Loucy (cell line): Measurements from ENCODE around the gene ENTR1.

Source experiments
- CTCF ChIP-seq: fragments of 200-600 bp; sonication (generic); conservative IDR thresholded peaks from 2 replicates; pipeline ENCODE4 v1.5.1; 2014; ENCODE audit warnings: mild to moderate bottlenecking, antibody characterized with exemption, low read length
- EZH2phosphoT487 ChIP-seq: fragments of 200-600 bp; IDR thresholded peaks from 2 replicates; pipeline ENCODE4 v1.6.1; 2018; ENCODE audit warnings: antibody characterized with exemption, mild to moderate bottlenecking, moderate library complexity, borderline replicate concordance

DNA sequence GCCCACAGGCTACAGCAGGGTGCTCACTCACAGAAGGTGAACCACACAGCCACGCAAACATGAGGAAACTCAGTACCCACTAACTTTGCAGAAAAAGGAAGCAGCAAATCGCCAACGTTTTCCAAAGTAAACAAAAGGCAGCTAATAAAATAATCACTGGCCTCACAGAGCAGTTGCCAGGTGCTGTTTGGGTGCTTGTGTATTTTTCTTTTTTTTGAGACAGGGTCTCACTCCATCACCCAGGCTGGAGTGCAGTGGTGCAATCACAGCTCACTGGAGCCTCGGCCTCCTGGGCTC, 14.2 kb downstream of the ENTR1 start:
- TF ChIP-seq CTCF (no peak), EZH2phosphoT487 (no peak)
